Measurements from ENCODE around the gene GALNT6.

GALNT6 gene

GRCh38 chr12:51391283-51392123 is at the start of gene GALNT6:
Gene GALNT6 (minus strand): TSS chr12:51391406. CDS start chr12:51379781, 11,625 bp downstream.
- no peak for DNase-seq

- no peak for DNase-seq
These were observed 48.1 kb upstream of the GALNT6 start for GRCh38 chr12:51439330-51439729.

DNA sequence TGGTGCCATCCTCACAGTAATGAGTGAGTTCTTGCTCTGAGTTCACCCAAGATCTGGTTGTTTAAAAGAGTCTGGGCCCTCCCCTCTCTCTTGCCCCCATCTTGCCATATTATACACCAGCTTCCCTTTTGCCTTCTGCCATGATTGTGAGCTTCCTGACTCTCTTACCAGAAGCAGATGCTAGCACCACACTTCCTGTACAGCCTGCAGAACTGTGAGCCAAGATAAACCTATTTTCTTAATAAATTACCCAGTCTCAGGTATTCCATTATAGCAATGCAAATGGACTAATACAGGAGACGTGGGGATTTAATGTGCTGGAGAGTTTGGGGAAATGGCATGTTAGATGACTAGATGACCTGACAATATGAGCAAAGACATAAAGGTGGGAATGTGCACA is 46.2 kb upstream of the GALNT6 start:
- no peak for DNase-seq

DNA sequence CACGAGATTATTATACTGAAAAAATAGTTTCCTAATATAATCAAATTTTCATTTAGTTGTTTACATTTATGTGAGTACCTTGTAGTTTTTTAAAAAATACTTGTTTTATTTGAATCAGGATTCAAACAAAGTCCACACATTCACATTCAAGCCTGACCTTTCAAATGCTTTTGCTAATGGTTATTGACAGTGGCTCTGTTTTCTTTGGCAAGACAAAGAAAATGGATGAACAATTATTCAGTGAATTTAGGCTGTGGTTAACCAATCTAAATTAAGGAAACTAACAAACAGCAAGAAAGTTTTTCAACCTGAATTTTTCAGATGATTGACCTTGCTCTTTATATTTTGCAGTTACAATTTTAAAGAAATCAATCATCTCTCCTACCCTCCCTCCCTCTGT is 43.1 kb upstream of the GALNT6 start:
- no peak for DNase-seq

DNA sequence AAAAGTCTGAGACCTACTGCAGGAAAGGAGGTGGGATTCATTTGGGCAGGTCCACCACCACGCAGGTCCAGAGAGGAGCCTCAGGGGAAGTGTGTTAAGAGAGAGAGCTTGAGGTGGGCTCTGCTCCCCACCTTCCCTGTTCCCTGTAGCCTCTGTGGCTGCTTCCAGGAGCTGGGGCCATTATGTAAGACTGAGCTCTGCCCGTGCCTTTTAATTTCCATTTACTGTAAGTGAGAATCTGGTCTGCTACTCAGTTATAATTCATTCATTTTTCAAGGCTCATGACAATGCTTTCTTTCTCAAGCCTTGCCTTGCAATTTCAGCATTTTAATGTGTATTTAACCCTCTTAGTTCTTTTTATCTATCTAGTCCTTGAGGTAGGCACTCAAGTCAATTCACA is 41.7 kb upstream of the GALNT6 start:
- no peak for DNase-seq

DNA sequence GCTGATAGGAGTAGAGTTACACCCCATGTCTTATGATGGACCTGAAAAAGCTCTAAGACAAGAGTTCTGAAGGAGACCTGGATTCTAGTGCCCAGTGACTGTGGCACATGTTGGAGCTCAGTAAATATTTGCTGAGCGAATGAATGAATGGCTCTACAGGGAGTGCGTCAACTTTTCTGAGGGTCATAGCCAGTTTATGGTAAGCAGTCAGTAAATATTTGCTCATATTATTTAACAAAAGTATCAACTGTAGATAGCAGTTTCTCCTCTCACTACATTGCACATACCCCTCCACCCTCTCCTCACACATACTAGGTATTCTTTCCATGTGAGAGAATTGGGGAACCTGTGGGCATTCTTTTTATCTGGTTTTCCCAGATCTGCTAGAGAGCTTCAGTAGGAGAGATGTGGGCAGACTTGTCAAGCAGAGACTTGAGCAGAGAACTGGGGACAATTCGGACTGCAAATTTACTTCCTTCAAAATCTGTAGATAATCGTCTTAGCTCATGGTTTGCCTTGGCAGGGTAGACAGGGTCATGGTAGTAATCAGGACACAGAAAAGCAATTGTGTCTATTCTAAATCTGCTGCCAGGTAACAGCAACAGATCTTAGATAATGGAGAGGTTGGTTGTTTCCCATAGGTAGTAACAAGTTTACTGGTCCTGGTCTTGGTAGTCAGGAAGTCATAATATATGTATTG is 39.1 kb upstream of the GALNT6 start:
- no peak for DNase-seq

GRCh38 chr12:51429700-51430099 is 38.5 kb upstream of the GALNT6 start:
- no peak for DNase-seq

DNA sequence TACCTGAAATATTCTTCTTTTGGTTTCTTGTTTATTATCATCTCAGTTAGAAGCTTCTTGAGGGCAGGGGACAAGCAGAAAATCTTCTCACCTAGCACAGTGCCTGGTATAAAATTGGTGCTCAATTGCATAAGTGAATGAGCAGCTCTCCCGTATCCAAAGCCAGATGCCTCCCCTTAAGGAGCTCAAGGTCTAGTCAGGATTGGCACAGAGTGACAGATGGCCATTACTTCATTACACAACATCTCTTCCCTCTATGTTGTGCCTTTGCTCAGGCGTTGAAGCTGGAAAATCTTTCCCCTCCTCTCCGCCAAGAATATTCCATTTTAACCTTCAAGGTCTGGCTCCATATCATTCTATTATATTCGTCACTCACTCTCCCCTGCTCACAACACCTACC is 37.0 kb upstream of the GALNT6 start:
- DNase-seq = no peak

- peak; percentile 89 for DNase-seq
These were observed 33.7 kb upstream of the GALNT6 start, which contains the start of gene SLC4A8 for GRCh38 chr12:51424662-51425539. Gene SLC4A8 (plus strand): TSS chr12:51424831. CDS start chr12:51424988, 157 bp downstream.

DNA sequence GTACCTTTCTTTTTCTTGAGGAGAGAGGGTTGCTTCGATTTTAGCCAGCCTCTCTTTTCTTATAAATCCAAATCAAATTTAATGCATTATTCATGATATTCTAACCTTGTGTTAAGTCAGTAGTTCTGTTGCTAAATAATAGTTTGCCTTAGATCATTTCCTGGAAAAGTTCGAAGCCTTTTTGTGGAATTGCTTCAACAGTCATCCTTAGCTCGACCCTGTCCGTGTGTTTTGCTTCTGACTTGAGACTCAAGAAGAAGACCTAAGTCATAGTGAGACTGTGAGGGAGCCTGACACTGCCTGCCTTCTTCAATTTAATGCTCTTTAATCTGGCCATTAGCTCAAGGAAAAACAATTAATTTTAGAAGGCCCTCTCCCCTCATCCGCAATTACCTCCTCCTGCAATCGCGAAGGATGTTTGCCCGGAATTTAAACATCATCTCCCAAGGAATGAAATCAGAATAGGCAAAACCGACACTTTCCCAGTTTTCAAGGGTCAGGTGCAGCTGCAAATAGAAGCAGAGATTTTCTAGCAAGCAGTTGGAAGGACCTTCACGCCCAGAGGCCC is 33.0 kb upstream of the GALNT6 start:
- no peak for DNase-seq

DNA sequence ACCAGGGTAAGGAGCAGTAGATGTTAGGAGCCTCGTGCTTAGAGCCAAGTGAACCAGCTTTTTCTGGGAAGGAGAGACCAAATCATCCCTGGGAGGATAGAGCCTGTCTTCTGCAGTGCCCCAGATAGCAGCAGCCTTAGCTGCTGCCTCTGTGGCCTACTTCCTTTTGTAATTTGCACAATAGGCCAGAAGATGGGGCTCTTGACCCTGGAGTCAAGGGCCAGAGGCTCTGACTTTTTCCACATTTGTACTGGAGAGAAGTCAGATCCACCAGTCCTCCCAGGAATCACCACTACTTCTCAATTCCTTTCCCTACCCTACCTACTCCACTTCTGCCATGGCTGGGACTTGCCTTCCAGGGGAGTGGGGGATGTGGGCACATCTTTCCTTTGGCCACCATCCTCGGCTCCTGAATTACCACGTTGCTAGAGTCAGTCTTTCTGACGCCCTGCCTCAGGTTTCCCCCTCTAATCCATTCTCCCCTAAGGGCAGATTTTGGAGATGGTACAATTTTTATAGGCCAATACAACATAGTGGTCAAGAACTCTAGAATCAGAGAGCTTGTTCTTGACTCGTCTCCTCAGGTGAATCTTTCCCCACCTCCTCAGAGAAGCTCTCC is 30.2 kb upstream of the GALNT6 start:
- DNase-seq = peak; percentile 12

DNA sequence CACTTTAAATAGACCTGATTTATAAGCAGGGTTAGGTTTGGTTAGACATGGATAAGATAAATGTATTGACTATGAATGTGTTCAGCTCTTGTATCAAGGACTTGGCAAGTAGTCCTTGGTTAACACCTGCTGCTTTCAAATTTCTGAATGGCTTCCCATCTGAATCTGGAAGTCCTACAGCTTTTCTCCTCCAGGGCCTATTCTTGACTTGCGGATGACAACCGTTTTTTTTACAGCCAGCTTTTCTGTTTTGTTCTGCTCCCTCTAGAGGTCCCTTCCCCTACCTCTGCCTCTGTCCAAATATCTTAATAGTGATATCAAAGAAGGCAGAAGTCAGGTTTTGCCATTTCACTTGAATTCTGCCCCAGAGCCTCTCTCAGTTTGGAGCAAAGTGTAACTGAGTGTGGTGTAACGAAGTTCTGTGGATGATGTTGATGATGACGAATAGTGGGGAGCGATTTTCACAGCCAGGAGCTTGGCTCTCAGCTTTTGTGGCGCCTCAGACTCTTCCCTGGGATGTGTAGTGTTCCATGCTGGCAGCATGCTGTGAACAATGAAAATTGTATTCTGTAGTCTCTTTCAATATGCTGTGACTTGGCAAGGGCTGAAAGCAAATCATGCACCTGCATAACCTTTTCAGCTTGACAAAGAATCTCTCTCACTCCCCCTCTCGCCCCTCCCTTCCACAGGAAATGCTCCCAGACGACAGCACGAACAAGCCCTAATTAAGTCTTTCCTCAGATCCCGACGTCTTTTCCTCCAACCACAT is 28.4 kb upstream of the GALNT6 start:
- DNase-seq = peak; percentile 62

GRCh38 chr12:51417826-51418225 is 26.6 kb upstream of the GALNT6 start:
- DNase-seq = no peak

GRCh38 chr12:51415931-51416330 is 24.7 kb upstream of the GALNT6 start:
- DNase-seq = no peak

DNA sequence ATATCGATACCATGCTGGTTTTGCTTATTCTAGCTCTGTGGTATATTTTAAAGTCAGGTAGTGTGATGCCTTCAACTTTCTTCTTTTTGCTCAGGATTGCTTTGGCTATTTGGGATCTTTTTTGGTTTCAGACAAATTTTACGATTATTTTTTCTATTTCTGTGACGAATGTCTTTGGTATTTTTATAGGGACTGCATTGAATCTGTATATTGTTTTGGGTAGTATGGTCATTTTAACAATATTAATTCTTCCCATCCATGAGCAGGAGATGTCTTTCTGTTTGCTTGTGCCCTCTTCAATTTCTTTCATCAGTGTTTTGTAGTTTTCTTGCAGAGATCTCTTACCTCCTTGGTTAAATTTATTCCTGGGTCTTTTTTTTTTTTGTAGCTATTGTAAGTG is 22.6 kb upstream of the GALNT6 start:
- DNase-seq = no peak

- DNase-seq = no peak
These were observed 21.9 kb upstream of the GALNT6 start for GRCh38 chr12:51413149-51413548.

DNA sequence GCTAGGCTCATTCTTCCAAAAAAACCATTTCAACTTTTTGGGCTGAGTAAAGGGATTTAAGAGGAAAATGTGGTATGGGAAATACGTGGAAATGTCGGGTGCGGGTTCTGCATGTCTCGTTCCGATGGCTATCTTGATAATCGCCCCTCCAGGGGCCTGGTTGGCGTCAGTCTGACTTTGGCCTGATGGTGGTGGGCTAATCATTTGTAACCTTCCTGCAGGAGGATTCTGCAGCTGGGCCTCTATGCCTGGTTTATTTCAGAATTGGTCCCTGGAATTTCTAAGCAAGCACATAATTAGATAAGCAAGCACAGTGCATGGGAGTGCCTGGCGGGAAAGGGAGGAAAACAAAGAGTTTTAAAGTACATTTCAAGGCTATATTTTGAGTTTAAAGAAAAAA is 18.6 kb upstream of the GALNT6 start:
- DNase-seq = no peak

- no peak for DNase-seq
These were observed 16.4 kb upstream of the GALNT6 start for GRCh38 chr12:51407604-51408003.

DNA sequence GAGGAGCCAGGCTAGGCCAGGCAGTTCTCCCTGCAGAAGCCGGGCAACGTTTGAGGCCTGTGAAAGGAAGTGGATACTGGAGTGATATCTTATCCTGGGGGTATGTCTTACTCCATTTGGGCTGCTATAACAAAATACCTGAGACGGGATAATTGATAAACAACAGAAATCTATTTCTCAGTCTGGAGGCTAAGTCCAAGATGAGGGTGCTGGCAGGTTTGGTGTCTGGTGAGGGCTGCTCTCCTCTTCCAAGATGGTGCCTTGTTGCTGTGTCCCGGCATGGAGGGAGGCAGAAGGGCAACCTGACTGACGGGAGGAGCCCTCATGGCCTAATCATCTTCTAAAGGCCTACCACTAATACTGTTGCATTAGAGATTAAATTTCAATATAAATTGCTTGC is 15.7 kb upstream of the GALNT6 start:
- no peak for DNase-seq

DNA sequence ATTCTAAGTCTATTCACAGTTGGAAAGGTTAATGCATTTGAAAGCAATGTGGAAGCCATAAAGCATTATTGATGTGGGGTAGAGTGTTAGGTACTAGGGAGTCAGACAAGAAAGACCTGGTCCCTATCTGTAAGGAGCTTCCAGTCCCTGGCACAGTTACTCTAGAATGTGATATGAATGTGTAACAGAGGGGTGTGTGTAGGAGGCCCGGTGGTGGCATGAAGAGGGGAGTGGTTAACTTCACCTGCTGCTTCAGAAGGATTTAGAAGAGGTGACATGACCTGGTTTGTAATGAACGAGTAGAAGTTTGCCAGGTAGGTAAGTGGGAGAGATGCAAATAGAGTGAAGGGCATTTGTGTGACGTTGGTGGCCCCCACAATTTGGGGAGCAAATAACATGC is 15.1 kb upstream of the GALNT6 start:
- DNase-seq = no peak

DNA sequence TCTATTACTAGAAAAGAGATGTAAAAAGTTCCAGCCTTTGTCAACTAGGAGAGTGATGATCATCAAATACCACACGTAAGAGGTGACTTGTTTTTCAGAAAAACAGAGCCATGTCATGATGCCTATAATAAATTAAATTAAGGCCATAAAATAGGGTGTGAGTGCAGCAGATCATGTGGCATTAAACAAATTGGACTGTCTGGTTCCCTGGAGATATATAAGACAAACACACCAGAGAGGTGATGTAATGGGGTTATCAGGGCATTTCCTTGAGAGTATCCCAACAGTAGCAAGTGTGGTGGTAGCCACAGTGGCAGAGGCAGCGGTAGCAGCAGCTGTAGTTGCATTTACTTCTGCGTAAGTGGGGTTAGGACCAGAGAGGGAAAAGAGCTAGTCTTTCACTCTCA is 14.6 kb upstream of the GALNT6 start:
- no peak for DNase-seq

DNA sequence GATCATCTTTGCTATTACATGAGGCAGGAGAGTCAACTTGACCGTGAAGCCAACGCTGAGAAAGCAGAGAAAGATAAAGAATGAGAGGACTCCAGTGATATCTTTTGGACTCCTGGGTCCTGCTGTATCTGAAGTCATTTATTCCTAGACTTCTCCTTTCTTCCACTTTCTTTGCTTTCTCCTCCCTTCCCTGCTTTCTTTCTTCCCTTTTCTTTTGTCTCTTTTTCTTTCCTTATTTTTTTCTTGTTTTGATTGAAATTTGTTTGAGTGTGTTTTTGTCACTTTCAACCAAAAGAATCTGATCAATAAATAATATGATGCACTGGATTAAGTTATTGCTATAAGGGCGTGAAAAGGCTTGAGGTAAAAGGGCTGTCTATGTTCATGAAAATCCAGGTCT is 13.4 kb upstream of the GALNT6 start:
- DNase-seq = no peak

All from NCI-H1105 (cell line).